Adrenal gland (tissue), 5 donors: ENCODE measurements around the gene PKP2.

Experiments used
- CTCF ChIP-seq, 6 experiments: fragments of 450-650 bp in 4 of 6; fragments of 200-600 bp in 2 of 6; sonication (generic) in 1 of 6; IDR thresholded peaks; 1 replicate in 5 of 6; 2 replicates in 1 of 6; pipeline versions ENCODE4 v1.5.1 to v1.8.0; 2016 to 2021; ENCODE audit warnings: antibody characterized with exemption in 6 of 6, mild to moderate bottlenecking in 2 of 6, moderate library complexity in 1 of 6
- POLR2A ChIP-seq, 2 donors: fragments of 450-650 bp; IDR thresholded peaks; one replicate each; pipeline ENCODE4 v1.6.1; 2017; ENCODE audit warnings: antibody characterized with exemption in 2 of 2, mild to moderate bottlenecking in 2 of 2, moderate library complexity in 1 of 2
- donor health status: DM: no; HTN: no; CAD: no.

GRCh38 chr12:32839828-32840227 is 56.7 kb downstream of the PKP2 start:
- TF ChIP-seq CTCF (IDR thresholded peaks at IDR 0.05) (no peak), POLR2A (IDR thresholded peaks at IDR 0.05) (no peak)
